ENCODE measurements around the gene DIS3L. TPM values are rescaled to one million over a fixed set of nuclear protein-coding genes. Genes with fewer than 3 reads are reported as not detected.

DIS3L gene
- total RNA-seq, 1 donor from 2014 or later = 24.7 TPM

- Mint-ChIP-seq H3K4me1 (ENCODE audit: unreplicated experiment) (no peaks in the 10 kb centered on the region), H3K27me3 (ENCODE audit: unreplicated experiment) (peaks cover 62% of the 10 kb centered on the region), H3K4me3 (ENCODE audit: unreplicated experiment) (no peak overlapping the region), H3K9me3 (ENCODE audit: unreplicated experiment) (peaks cover 6% of the 10 kb centered on the region), H3K36me3 (ENCODE audit: unreplicated experiment) (no peaks in the 10 kb centered on the region), H3K27ac (ENCODE audit: unreplicated experiment) (no peak overlapping the region)
- no peak for TF ChIP-seq CTCF (IDR thresholded peaks at IDR 0.05)
- no peak for DNase-seq (ENCODE audit: extremely low spot score, unreplicated experiment)
These were observed 14.7 kb upstream of the DIS3L start for GRCh38 chr15:66278671-66279070.

- no peak for TF ChIP-seq CTCF (IDR thresholded peaks at IDR 0.05)
- no peak for DNase-seq (ENCODE audit: extremely low spot score, unreplicated experiment)
- Mint-ChIP-seq H3K27me3 (ENCODE audit: unreplicated experiment) (peaks cover 33% of the 10 kb centered on the region), H3K4me3 (ENCODE audit: unreplicated experiment) (no peak overlapping the region), H3K4me1 (ENCODE audit: unreplicated experiment) (peaks cover 4% of the 10 kb centered on the region), H3K27ac (ENCODE audit: unreplicated experiment) (no peak overlapping the region), H3K9me3 (ENCODE audit: unreplicated experiment) (no peaks in the 10 kb centered on the region), H3K36me3 (ENCODE audit: unreplicated experiment) (no peaks in the 10 kb centered on the region)
These were observed 9.1 kb upstream of the DIS3L start for GRCh38 chr15:66284271-66284670.

- DNase-seq (ENCODE audit: extremely low spot score, unreplicated experiment) = no peak
- Mint-ChIP-seq H3K9me3 (ENCODE audit: unreplicated experiment) (no peaks in the 10 kb centered on the region), H3K4me3 (ENCODE audit: unreplicated experiment) (no peak overlapping the region), H3K4me1 (ENCODE audit: unreplicated experiment) (peaks cover 4% of the 10 kb centered on the region), H3K36me3 (ENCODE audit: unreplicated experiment) (no peaks in the 10 kb centered on the region), H3K27ac (ENCODE audit: unreplicated experiment) (no peak overlapping the region), H3K27me3 (ENCODE audit: unreplicated experiment) (peaks cover 20% of the 10 kb centered on the region)
- TF ChIP-seq CTCF (IDR thresholded peaks at IDR 0.05) = no peak
These were observed 7.7 kb upstream of the DIS3L start for GRCh38 chr15:66285533-66286280.

- H3K27ac Mint-ChIP-seq (ENCODE audit: unreplicated experiment) = no peak overlapping the region
- no peaks in the 10 kb centered on the region for H3K36me3 Mint-ChIP-seq (ENCODE audit: unreplicated experiment)
- H3K27me3 Mint-ChIP-seq (ENCODE audit: unreplicated experiment) = peaks cover 5% of the 10 kb centered on the region
- H3K9me3 Mint-ChIP-seq (ENCODE audit: unreplicated experiment) = no peaks in the 10 kb centered on the region
- peak; percentile 64 for TF ChIP-seq CTCF (IDR thresholded peaks at IDR 0.05)
- DNase-seq (ENCODE audit: extremely low spot score, unreplicated experiment) = no peak
- H3K4me3 Mint-ChIP-seq (ENCODE audit: unreplicated experiment) = no peak overlapping the region
- peaks cover 9% of the 10 kb centered on the region for H3K4me1 Mint-ChIP-seq (ENCODE audit: unreplicated experiment)
These were observed 5.8 kb upstream of the DIS3L start for GRCh38 chr15:66287461-66288057.

- Mint-ChIP-seq H3K36me3 (ENCODE audit: unreplicated experiment) (no peaks in the 10 kb centered on the region), H3K9me3 (ENCODE audit: unreplicated experiment) (no peaks in the 10 kb centered on the region), H3K4me3 (ENCODE audit: unreplicated experiment) (no peak overlapping the region), H3K27me3 (ENCODE audit: unreplicated experiment) (peaks cover 1% of the 10 kb centered on the region), H3K4me1 (ENCODE audit: unreplicated experiment) (peaks cover 13% of the 10 kb centered on the region), H3K27ac (ENCODE audit: unreplicated experiment) (no peak overlapping the region)
- TF ChIP-seq CTCF (IDR thresholded peaks at IDR 0.05) = no peak
- no peak for DNase-seq (ENCODE audit: extremely low spot score, unreplicated experiment)
These were observed 5.3 kb upstream of the DIS3L start for GRCh38 chr15:66288093-66288492.

Measured in osteocyte (in vitro differentiated cells).